NCI-H446 treated with DMSO at 0.1 percent for 48 hours (cell line): ENCODE results near the gene WDR6.
"Not testable (repeated sequence)": the region's sequence is repeated elsewhere in the genome, so short reads cannot be mapped to it uniquely, and the experiment has no call there.

Experiments used
- DNase-seq: peaks from one replicate; lab custom pipeline; 2025; lab: John Stamatoyannopoulos, UW

The WDR6 gene

DNA sequence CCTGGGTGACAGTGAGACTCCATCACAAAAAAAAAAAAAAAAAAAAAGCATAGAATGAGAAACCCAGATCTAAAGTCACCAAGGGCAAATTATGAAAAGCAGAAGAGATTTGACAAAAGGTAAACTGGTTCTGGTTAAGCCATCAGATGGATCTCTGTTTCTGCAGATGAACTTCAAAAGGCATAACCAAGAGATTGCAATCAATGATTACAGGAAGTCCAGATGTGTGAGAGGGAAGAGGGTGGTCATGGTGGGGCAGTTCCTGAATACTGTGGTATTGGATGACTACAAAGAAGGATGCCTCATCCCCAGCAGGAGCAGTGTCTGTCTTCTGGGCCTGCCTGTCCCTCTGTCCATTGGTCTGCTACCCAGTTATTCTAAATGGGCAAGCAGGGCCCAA lies 13.4 kb upstream of the WDR6 start:
- DNase-seq, result no peak

DNA sequence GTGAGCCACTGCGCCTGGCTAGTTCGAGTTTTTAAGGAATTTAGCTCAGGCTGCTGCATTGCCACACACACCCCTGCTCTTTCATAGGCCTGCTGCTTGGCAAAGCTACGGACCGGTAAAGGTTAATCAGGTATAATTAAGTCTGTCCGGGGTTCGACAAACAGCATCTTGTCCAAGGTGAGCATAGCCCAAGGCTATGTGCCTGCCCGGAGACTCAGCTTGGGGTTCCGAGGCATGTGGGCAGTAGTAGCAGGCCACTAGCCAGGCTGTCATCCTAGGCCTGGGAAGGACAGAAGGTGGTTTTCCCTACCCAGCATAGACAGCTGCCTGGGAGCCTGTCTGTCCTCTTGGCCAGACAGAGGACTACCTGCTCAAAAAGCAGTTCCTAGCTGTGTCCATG lies 10.6 kb upstream of the WDR6 start:
- no peak for DNase-seq

DNA sequence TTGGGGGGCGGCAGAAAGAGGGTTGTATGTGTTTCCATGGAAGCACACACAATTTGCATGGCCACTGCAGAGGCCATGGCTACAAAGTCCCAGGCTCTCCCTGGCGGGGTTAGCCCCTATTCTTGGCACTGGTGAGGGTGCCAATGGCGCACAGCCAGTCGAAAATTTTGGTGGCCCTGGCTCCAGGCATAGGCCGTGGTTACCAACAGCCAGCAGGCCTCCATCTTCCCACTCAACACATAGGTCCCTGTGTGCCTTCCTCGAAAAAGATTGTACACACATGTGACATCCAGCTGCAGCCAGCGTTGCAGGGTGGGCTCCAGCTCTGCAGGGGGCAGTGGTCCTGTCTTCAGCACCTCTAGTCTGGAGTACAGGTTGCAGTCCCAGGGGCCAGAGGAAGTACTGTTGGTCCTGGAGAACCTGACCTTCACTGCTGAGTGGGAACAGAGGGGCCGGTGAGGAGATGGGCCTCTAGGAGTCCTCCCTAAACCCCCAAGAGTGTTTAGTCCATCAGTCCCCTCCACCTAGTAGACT lies 10.0 kb upstream of the WDR6 start:
- DNase-seq, result no peak

GRCh38 chr3:48997714-48998637 lies 9.2 kb upstream of the WDR6 start:
- DNase-seq, result no peak

DNA sequence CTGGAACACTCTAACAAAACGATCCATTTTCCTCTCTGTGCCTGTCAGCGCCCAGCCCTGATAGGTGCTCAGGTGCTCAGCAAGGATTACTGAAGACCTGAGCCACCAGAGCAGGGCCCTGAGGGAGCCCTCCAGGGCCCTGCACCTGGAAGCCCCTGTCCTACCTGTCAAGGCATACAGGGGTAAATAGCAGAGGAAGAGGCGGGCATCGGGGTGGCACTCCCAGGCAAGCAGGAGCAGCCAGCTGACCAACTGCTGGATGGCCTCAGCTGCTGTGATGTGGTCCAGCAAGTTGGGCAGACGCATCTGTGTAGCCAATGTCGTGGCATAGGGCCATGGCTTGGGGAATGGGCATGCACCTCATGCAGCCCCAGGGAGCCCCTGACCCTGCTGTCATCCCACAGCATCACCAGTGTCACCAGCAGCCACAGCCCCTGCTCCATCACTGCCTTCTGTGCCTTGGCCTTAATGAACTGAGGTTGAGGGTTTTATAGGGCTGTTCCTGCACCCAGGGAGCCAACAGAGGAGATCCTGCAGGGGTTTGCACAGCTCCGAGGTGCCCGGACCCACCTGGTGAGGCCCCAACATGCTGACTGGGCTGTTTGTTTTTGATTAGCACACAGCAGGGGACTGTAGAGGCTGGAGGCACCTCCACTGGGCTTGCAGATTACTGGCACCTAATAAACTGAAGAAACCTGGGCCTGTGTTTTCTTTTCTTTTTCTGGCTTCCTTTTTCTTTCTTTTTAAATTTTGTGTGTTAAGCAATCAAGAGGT lies 7.9 kb upstream of the WDR6 start:
- DNase-seq, result no peak

- no peak for DNase-seq
Observed at GRCh38 chr3:49001155-49001554, 6.0 kb upstream of the WDR6 start.

DNA sequence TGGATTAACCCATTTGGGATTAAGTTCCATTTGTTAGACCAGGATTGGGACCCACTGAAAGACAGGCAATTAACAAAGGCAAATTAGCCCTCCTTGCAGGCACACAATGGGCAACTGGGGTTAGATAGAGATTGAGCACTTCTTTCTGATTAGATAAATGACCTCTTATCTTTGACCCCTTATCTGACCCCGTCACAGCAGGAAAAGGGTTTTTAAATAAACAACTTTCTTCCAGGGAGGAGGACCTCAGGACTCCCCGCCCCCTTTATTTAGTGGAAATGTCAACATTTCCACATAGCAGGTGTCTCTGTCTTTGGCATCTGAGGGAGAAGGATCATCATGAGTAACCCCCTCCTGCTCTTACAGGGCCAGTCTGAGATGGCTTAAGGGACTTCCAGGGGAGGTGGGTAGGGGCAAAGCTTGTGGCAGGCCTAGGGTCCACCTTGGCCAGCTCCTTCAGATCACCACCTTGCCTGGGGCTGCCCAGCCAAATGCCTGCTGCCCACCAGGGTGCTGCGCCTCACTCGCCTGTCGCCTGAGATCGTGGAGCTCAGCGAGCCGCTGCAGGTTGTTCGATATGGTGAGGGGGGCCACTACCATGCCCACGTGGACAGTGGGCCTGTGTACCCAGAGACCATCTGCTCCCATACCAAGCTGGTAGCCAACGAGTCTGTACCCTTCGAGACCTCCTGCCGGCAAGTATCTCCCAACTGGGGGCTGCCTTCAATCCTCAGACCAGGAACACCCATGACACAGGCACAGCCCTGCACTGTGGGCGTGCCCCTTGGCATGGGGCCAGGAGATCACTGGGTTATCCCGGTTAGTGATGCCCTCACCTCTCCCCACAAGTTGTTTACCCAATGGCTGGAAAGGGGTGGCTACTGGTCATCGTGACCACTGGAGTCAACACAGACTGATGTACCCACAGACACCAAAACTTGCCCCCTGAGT lies 2.6 kb upstream of the WDR6 start:
- no peak for DNase-seq

DNA sequence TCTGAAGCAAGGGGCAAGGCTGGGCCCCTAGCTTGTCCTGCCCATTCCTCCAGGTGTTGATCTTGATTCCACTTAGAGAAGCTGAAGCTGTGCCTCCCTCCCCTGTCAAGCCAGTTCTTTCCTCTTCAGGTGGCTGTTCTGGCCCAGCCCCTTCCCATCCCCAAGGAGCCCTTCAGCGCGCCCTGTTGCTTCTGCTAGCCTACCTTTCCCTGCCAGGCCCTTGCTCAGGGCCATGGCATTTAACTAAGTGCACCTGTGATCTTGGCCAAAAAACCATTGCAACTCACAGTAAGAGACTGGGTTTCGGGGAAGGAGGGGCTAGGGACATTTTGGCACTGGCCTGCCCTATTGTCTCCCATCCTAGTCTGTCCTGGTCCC lies 1.9 kb upstream of the WDR6 start:
- no peak for DNase-seq

GRCh38 chr3:49005998-49006397 lies 1.2 kb upstream of the WDR6 start:
- no peak for DNase-seq

DNA sequence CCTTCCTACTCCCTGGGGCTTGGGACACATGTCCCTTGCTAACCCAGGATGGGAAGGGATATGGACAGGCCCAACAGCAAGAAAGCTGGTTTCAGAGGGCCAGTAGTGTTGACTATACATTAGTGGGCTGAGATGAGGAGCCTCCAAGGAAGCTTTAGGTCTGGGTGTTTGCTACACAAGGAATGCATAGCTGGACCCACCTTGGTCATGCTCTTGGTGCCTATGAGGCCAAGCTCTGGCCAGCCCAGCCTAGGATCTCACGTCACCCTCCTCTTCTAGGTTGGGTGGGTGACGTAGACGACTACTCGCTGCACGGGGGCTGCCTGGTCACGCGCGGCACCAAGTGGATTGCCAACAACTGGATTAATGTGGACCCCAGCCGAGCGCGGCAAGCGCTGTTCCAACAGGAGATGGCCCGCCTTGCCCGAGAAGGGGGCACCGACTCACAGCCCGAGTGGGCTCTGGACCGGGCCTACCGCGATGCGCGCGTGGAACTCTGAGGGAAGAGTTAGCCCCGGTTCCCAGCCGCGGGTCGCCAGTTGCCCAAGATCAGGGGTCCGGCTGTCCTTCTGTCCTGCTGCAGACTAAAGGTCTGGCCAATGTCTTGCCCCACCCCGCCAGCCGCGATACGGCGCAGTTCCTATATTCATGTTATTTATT lies 653 bp upstream of the WDR6 start:
- DNase-seq, result no peak

DNA sequence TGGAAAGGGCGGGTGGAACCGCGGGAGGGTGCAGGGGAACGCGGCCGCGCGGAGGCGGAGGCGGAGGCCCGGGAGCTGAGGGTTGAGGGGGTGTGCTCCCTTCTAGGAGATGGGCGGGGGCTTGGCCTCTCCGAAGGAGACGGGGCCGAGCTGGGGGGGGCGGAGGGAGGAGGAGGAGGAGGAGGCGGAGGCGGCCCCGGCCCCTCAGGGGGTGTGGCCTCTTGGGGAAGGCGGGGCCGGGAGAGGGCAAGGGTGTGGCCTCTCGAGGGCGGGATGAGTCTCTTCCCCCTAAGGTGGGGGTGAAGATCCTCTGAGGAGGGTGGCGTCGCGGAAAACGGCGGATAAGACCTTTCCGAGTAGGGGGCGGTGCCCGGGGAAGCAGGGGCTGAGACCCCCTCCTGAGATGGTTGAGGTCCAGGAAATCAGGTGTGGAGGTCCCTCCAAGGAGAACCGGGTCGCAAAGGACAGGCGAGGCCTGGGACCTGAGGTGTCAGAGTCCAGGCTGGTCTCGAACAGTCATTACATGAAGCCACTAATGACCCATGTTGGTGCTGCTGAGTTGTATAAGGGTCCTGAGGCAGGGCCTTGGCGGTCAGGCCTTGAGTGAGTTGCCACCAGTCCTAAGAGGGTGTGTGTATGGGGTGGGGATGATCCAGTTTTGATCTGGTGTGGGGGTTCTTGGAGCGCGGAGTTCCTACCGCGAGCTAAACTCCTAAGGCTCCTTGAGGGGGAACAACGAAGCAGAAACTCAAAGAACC lies 759 bp downstream of the WDR6 start:
- DNase-seq, result peak; percentile 20

- DNase-seq, result not testable (repeated sequence)
Observed at GRCh38 chr3:49008627-49009026, 1.4 kb downstream of the WDR6 start.

DNA sequence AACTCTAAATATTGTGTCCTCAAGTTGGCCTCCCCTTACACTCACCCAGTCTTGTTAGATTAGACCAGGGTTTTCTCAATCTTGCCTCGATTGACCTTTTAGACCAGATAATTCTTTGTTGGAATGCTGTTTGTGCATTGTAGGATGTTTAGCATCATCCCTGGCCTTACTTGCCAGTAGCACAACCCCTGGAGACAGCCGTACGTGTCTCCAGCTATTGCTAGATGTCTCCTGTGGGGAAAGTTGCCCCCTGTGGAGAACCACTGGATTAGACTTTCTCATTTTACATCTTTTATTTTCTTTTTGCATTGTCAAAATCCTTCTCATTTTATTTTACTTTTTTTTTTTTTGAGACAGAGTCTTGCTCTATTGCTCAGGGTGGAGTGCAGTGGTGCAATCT lies 2.2 kb downstream of the WDR6 start:
- no peak for DNase-seq

GRCh38 chr3:49012441-49013017 lies 5.3 kb downstream of the WDR6 start:
- no peak for DNase-seq

GRCh38 chr3:49013113-49013737 lies 6.0 kb downstream of the WDR6 start:
- DNase-seq, result no peak

DNA sequence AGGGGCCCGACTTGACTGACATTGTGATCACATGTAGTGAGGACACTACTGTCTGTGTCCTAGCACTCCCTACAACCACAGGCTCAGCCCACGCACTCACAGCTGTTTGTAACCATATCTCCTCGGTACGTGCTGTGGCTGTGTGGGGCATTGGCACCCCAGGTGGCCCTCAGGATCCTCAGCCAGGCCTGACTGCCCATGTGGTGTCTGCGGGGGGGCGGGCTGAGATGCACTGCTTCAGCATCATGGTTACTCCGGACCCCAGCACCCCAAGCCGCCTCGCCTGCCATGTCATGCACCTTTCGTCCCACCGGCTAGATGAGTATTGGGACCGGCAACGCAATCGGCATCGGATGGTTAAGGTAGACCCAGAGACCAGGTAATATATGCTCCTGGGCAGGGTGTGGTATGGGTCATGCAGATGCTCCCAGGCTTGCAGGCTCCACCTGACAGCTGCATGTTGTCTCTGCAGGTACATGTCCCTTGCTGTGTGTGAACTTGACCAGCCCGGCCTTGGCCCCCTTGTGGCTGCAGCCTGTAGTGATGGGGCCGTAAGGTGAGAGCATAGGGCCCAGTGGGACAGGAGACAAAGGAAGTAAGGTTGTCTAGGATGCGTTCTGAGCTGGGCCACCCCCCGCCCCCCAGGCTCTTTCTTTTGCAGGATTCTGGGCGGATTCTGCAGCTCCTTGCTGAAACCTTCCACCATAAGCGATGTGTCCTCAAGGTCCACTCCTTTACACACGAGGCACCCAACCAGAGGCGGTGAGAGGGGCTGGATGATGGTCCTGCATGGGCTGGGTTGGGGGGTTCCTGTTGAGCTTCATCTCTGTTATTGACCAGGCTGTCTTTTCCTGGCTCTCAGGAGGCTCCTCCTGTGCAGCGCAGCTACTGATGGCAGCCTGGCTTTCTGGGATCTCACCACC lies 6.8 kb downstream of the WDR6 start:
- DNase-seq, result no peak

DNA sequence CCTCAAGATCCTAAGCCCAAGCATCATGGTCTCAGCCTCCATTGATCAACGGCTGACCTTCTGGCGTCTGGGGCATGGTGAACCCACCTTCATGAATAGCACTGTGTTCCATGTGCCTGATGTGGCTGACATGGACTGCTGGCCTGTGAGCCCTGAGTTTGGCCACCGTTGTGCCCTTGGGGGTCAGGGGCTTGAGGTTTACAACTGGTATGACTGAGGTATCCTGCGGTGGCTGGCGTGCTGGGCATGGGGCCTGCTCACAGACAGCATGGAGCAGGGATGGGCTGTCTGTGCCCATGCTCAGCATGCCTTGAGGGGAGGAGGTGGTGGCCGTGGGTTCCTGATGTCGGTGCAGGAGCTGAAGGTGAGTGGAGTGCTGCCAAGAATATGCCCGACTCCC lies 7.9 kb downstream of the WDR6 start:
- DNase-seq, result no peak

GRCh38 chr3:49015765-49016164 lies 8.6 kb downstream of the WDR6 start:
- no peak for DNase-seq
